Spleen (tissue), 11 donors: ENCODE results near the gene DCP2. TPM values are rescaled to one million over a fixed set of nuclear protein-coding genes. Genes with fewer than 3 reads are reported as not detected.
A peak's percentile ranks its signal among the peaks of the same experiment; 100 is the strongest.
"Not testable (repeated sequence)": the region's sequence is repeated elsewhere in the genome, so short reads cannot be mapped to it uniquely, and the experiment has no call there.

ENCODE experiments used
- DNase-seq: peaks from one replicate; pipeline ENCODE4 v3.0.0-alpha.2; 2020
- H3K27ac ChIP-seq, 8 donors: fragments of 200-600 bp; sonication (generic) in 7 of 8; 1 replicate in 4 of 8; 2 replicates in 4 of 8; pipeline versions ENCODE4 v1.5.0 to v1.8.0; 2016 to 2021; ENCODE audit warnings: inconsistent platforms in 4 of 8, mild to moderate bottlenecking in 4 of 8, moderate library complexity in 1 of 8
- H3K27me3 ChIP-seq, 7 donors: fragments of 200-600 bp; sonication (generic) in 6 of 7; replicated peaks in 1 of 7; 1 replicate in 4 of 7; 2 replicates in 3 of 7; pipeline versions ENCODE4 v1.5.0 to v1.8.0; 2016 to 2021; ENCODE audit warnings: inconsistent platforms in 3 of 7, mild to moderate bottlenecking in 1 of 7
- H3K36me3 ChIP-seq, 6 donors: fragments of 200-600 bp; sonication (generic) in 5 of 6; 1 replicate in 4 of 6; 2 replicates in 2 of 6; pipeline versions ENCODE4 v1.5.0 to v1.8.0; 2016 to 2021; ENCODE audit warnings: inconsistent platforms in 2 of 6
- H3K4me1 ChIP-seq, 6 donors: fragments of 200-600 bp; sonication (generic) in 5 of 6; 1 replicate in 3 of 6; 2 replicates in 3 of 6; pipeline versions ENCODE4 v1.5.0 to v1.8.0; 2016 to 2021; ENCODE audit warnings: inconsistent platforms in 3 of 6
- H3K4me3 ChIP-seq, 8 donors: fragments of 200-600 bp; sonication (generic) in 7 of 8; 1 replicate in 4 of 8; 2 replicates in 4 of 8; pipeline versions ENCODE4 v1.5.0 to v1.8.0; 2016 to 2021; ENCODE audit warnings: inconsistent platforms in 4 of 8, mild to moderate bottlenecking in 4 of 8, moderate library complexity in 2 of 8
- H3K9me3 ChIP-seq, 8 donors: fragments of 200-600 bp; sonication (generic) in 7 of 8; 1 replicate in 4 of 8; 2 replicates in 4 of 8; pipeline versions ENCODE4 v1.5.0 to v1.8.0; 2016 to 2021; ENCODE audit warnings: inconsistent platforms in 4 of 8
- POLR2A ChIP-seq, 3 donors: fragments of 450-650 bp; IDR thresholded peaks; one replicate each; pipeline ENCODE4 v1.5.1; 2017; ENCODE audit warnings: antibody characterized with exemption in 3 of 3, mild to moderate bottlenecking in 1 of 3
- POLR2AphosphoS5 ChIP-seq, 3 donors: sonication (generic); formaldehyde crosslinking; IDR thresholded peaks; one replicate each; pipeline ENCODE4 v1.5.1; 2017; ENCODE audit warnings: antibody characterized with exemption in 3 of 3
- WGBS, 5 donors: extraction: QIAGEN DNeasy Blood & Tissue Kit in 3 of 5; methylation state at CpG; one replicate each; pipeline versions ENCODE4 v1.1.5 to v1.1.7; 2013 to 2018; 5-methylcytosine and 5-hydroxymethylcytosine counted together
- intact Hi-C: fragments of 100-400 bp; cut with DNase I; formaldehyde crosslinking; loops from one replicate; pipeline ENCODE4 v1.15.0; 2023; ENCODE audit warnings: low total_unique reads
- polyA plus RNA-seq, 3 donors: library from polyadenylated mRNA; stranded (reverse); fragments of 200-250 nt; gene quantifications; one replicate each; pipeline ENCODE4 v1.2.1, GENCODE V29; 2013
- total RNA-seq, 7 donors: library from RNA; depleted of rRNA in 3 of 7; stranded (reverse); fragments of >200 nt in 3 of 7; fragmentation: NEBNext Ultra II Directional in 4 of 7; extraction: Animal tissue kit (Norgen Biotek cat#: 25700) in 4 of 7; gene quantifications; one replicate each; pipeline versions ENCODE4 v1.1.0 to v1.2.1, GENCODE V29; 2016 to 2021
- TF ChIP-seq, protein P1 (sequence below), 11 experiments: fragments of 200-600 bp in 7 of 11; fragments of 450-650 bp in 4 of 11; sonication (generic) in 4 of 11; IDR thresholded peaks in 8 of 11; conservative IDR thresholded peaks in 3 of 11; 1 replicate in 7 of 11; 2 replicates in 4 of 11; pipeline versions ENCODE4 v1.4.0 to v1.8.0; 2016 to 2021; ENCODE audit warnings: antibody characterized with exemption in 11 of 11, inconsistent platforms in 4 of 11, mild to moderate bottlenecking in 1 of 11
- donor health status: healthy with polysubstance abuse.
- donor health status: DM: no; HTN: no; CAD: no; lungs with moderate emphysema.
- donor health status: DM: no; HTN: no; CAD: no.
- donor health status: Bipolar disorder and iron deficiency.
- donor health status: healthy.
- donor health status: DM: no; HTN: no; CAD: no.
- donor health status: DM: yes; HTN: yes; CAD: no.

Gene DCP2
- total and polyA plus RNA-seq, 10 donors: 17.5 to 110 (median 78.4) TPM

DNA sequence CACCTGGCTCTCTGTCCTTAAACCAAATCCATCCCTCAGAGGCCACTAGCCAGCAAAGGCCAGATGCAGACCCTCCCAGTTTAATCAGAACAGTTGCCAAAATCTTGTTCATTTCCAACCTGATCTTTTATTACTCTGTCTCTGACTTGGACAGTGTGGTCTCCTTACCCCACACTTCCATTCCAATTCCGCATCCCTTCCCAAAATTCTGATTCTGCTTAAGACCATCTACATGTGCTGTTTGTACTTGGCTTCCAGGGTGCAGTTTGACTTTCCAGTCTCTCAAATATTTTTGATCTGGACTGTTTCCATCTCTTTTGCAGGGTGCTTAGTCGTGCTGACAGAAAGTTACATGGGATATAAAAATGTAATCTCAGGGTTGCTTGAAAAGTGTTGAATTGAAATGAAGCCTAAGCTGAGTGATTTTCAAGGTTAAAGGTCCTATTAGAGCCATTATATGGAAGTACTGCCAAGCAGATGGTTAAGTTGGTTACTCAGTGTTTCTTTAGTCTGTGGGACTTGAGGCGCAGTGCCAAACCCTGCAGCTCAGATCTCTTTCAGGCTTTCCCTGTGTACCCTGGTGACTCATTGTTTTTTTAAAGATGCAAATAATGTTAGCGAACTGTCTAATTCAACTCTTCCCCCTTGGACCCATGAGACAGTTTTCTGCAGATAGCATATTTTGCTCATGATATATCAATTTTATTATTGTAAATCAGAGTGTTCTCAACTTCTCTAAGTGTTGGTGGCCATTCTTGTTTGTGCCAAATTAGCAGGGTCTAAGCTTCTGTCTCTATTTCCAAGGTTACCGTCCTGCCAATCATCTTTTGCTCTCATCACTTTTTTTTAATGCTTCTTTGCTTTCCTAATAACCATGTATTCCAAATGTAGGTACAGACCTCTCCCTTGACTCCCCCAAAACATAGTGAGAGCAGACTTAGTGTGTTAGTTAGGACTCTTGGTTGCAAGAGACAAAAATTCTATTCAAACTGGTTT is 18.2 kb upstream of the DCP2 start:
- no peaks in the 10 kb centered on the region for H3K9me3 ChIP-seq
- H3K36me3 ChIP-seq: no peaks in the 10 kb centered on the region
- intact Hi-C loops: no loop called here
- TF ChIP-seq, protein P1, sequence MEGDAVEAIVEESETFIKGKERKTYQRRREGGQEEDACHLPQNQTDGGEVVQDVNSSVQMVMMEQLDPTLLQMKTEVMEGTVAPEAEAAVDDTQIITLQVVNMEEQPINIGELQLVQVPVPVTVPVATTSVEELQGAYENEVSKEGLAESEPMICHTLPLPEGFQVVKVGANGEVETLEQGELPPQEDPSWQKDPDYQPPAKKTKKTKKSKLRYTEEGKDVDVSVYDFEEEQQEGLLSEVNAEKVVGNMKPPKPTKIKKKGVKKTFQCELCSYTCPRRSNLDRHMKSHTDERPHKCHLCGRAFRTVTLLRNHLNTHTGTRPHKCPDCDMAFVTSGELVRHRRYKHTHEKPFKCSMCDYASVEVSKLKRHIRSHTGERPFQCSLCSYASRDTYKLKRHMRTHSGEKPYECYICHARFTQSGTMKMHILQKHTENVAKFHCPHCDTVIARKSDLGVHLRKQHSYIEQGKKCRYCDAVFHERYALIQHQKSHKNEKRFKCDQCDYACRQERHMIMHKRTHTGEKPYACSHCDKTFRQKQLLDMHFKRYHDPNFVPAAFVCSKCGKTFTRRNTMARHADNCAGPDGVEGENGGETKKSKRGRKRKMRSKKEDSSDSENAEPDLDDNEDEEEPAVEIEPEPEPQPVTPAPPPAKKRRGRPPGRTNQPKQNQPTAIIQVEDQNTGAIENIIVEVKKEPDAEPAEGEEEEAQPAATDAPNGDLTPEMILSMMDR (IDR thresholded peaks at IDR 0.05 in 8 of 11, conservative IDR thresholded peaks at IDR 0.05 in 3 of 11): no peak
- no peak for TF ChIP-seq POLR2AphosphoS5 (IDR thresholded peaks at IDR 0.05)
- TF ChIP-seq POLR2A (IDR thresholded peaks at IDR 0.05): no peak
- H3K4me1 ChIP-seq: peaks cover 0 to 11% (median 3%) of the 10 kb centered on the region in 6 donors
- no peak for DNase-seq
- no peak overlapping the region for H3K27ac ChIP-seq
- no peak overlapping the region for H3K4me3 ChIP-seq
- 60 to 83% (median 74%) methylated on average over 5 of the region's 5 CpGs for WGBS, 5 donors
- no peaks in the 10 kb centered on the region for H3K27me3 ChIP-seq

DNA sequence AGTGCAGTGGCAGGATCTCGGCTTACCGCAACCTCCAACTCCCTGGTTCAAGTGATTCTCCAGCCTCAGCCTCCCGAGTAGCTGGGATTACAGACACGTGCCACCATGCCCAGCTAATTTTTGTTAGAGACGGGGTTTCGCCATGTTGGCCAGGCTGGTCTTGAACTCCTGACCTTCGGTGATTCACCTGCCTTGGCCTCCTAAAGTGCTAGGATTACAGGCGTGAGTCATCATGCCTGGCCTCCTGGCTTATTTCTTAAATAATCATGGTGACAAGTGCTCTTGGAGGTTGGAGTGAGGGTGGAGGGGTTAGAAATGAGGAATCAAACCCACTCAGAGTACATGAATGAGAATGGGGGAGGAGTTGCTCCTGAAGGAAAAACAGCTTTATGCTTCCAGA is 16.7 kb upstream of the DCP2 start:
- H3K9me3 ChIP-seq, H3K27ac ChIP-seq, H3K4me3 ChIP-seq, H3K36me3 ChIP-seq, H3K27me3 ChIP-seq, intact Hi-C loops, DNase-seq: not testable (repeated sequence)
- WGBS, 5 donors: 91 to 99% (median 93%) methylated on average over 8 of the region's 8 CpGs
- H3K4me1 ChIP-seq: peaks cover 0 to 21% (median 8%) of the 10 kb centered on the region in 6 donors

DNA sequence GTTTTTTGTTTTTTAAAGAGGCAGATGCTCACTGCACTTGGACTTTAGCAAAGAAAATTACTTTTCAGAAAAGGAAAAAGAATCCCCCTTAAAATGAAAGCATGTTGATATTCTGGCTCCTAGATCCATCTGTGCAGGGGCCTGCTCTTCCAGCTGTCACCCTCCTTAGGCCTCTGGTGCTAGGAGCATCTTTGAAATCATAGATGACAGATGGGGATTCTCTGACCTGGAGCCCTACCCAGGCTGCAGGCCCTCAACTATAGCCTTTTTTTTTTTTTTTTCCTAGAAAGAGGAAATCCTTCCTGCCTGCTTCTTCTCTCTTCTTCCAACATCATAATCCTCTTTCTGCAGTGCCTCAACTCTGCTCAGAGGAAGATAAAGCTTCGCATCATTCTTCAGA is 16.3 kb upstream of the DCP2 start:
- intact Hi-C loops: no loop called here
- H3K4me1 ChIP-seq: peaks cover 0 to 21% (median 8%) of the 10 kb centered on the region in 6 donors
- WGBS, 5 donors: 89 to 96% (median 96%) methylated on average over 1 of the region's 1 CpG
- no peaks in the 10 kb centered on the region for H3K27me3 ChIP-seq
- H3K36me3 ChIP-seq: no peaks in the 10 kb centered on the region
- H3K9me3 ChIP-seq: no peaks in the 10 kb centered on the region
- H3K4me3 ChIP-seq: no peak overlapping the region
- no peak for DNase-seq
- TF ChIP-seq POLR2A (IDR thresholded peaks at IDR 0.05): no peak
- no peak for TF ChIP-seq POLR2AphosphoS5 (IDR thresholded peaks at IDR 0.05)
- TF ChIP-seq, protein P1 (IDR thresholded peaks at IDR 0.05 in 8 of 11, conservative IDR thresholded peaks at IDR 0.05 in 3 of 11): no peak
- no peak overlapping the region for H3K27ac ChIP-seq

DNA sequence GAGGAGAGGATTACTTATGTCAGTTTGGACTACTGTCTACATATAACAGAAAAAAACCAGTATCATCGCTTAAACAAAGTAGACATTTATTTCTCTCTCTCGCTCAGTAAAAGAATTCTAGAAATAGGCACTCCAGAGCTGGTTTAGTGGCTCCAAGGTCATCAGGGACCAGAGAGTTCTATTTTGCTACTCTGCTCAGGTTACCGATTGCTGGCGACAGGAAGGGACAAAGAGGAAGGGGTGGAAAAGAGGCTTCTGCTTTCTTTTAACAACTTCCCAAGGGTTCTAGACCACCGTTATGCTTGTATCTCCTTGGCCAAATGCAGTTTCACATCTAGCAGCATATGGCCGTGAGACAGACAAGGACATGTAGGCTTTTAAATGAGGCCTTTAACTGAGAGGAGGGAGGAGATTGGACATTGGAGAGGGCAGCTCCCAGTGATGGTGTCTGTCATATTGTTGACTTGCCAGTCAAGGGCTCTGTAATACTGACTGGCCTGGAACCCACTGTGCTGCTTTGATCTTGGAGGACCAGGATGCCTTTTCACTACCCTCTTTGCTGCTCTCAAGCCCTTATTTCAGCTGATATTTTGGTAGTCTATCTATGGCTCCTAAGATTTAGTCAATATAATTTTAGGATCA is 15.6 kb upstream of the DCP2 start:
- peaks cover 0 to 21% (median 8%) of the 10 kb centered on the region in 6 donors for H3K4me1 ChIP-seq
- 62 to 71% (median 64%) methylated on average over 6 of the region's 6 CpGs for WGBS, 5 donors
- no peak for DNase-seq
- H3K36me3 ChIP-seq: no peaks in the 10 kb centered on the region
- H3K27me3 ChIP-seq: no peaks in the 10 kb centered on the region
- no peak overlapping the region for H3K27ac ChIP-seq
- H3K9me3 ChIP-seq: no peaks in the 10 kb centered on the region
- intact Hi-C loops: no loop called here
- no peak overlapping the region for H3K4me3 ChIP-seq
- TF ChIP-seq POLR2AphosphoS5 (IDR thresholded peaks at IDR 0.05): no peak
- TF ChIP-seq, protein P1 (IDR thresholded peaks at IDR 0.05 in 8 of 11, conservative IDR thresholded peaks at IDR 0.05 in 3 of 11): no peak
- TF ChIP-seq POLR2A (IDR thresholded peaks at IDR 0.05): no peak

DNA sequence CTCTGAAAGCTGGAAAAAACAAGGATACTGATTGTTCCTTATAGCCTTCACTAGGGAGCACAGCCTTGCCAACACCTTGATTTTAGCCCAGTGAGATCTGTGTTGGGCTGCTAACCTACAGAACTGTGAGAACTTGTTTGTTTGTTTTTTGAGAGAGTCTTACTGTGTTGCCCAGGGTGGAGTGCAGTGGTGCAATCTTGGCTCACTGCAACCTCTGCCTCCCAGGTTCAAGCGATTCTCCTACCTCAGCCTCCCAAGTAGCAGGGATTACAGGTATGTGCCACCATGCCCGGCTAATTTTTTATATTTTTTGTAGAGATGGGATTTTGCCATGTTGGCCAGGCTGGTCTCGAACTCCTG is 13.2 kb upstream of the DCP2 start:
- H3K36me3 ChIP-seq, intact Hi-C loops, H3K9me3 ChIP-seq, H3K4me3 ChIP-seq, H3K27me3 ChIP-seq, DNase-seq: not testable (repeated sequence)
- Histone ChIP-seq H3K4me1 (peaks cover 0 to 21% (median 6%) of the 10 kb centered on the region in 6 donors), H3K27ac (peak overlapping the region in 1 of 8 donors; percentile 4)
- WGBS, 5 donors: 84 to 99% (median 90%) methylated on average over 3 of the region's 3 CpGs
